SK-N-SH treated with all-trans-retinoic acid at 6 μM for 48 hours (cell line): Measurements from ENCODE around the gene MYB.

Source experiments
- ATAC-seq: fragments of 200-7000 bp; cut with Tn5 transposase; 3 replicates; pipeline ENCODE4 v1.9.1; 2020; ENCODE audit warnings: mild to moderate bottlenecking, moderate library complexity
- ARNTL ChIP-seq: fragments of 450-650 bp; formaldehyde crosslinking; IDR thresholded peaks from 2 replicates; pipeline ENCODE4 v1.5.0; 2020; ENCODE audit warnings: low read depth, mild to moderate bottlenecking, moderate library complexity, borderline replicate concordance
- BACH2 ChIP-seq: fragments of 250-450 bp; sonication (Bioruptor Pico); IDR thresholded peaks from 2 replicates; pipeline ENCODE4 v1.9.0; 2021; ENCODE audit warnings: mild to moderate bottlenecking, borderline replicate concordance
- CREB5 ChIP-seq: fragments of 250-450 bp; sonication (Bioruptor Pico); IDR thresholded peaks from 2 replicates; pipeline ENCODE4 v1.5.1; 2020; ENCODE audit warnings: low read depth, mild to moderate bottlenecking, moderate library complexity
- CSDC2 ChIP-seq: fragments of 250-450 bp; sonication (Bioruptor Pico); IDR thresholded peaks from 2 replicates; pipeline ENCODE4 v1.5.0; 2020; ENCODE audit warnings: mild to moderate bottlenecking, moderate library complexity
- CSRNP3 ChIP-seq: fragments of 250-450 bp; sonication (Bioruptor Pico); IDR thresholded peaks from 2 replicates; pipeline ENCODE4 v1.5.1; 2021; ENCODE audit warnings: mild to moderate bottlenecking, moderate library complexity
- ESRRG ChIP-seq: fragments of 250-450 bp; sonication (Bioruptor Pico); IDR thresholded peaks from 2 replicates; pipeline ENCODE4 v1.6.1; 2021; ENCODE audit warnings: mild to moderate bottlenecking
- GLIS3 ChIP-seq: fragments of 250-450 bp; sonication (Bioruptor Pico); IDR thresholded peaks from 2 replicates; pipeline ENCODE4 v1.5.0; 2020; ENCODE audit warnings: mild to moderate bottlenecking, moderate library complexity
- ISL1 ChIP-seq: fragments of 250-450 bp; sonication (Bioruptor Pico); IDR thresholded peaks from 2 replicates; pipeline ENCODE4 v2.1.2; 2022; ENCODE audit warnings: mild to moderate bottlenecking, moderate library complexity
- OSR1 ChIP-seq: fragments of 250-450 bp; sonication (Bioruptor Pico); IDR thresholded peaks from 2 replicates; pipeline ENCODE4 v1.8.0; 2022; ENCODE audit warnings: moderate library complexity, mild to moderate bottlenecking, inconsistent platforms
- PATZ1 ChIP-seq: fragments of 250-450 bp; sonication (Bioruptor Pico); IDR thresholded peaks from 2 replicates; pipeline ENCODE4 v1.8.0; 2020; ENCODE audit warnings: mild to moderate bottlenecking, moderate library complexity, borderline replicate concordance
- POU6F1 ChIP-seq: fragments of 250-450 bp; sonication (Bioruptor Pico); IDR thresholded peaks from 2 replicates; pipeline ENCODE4 v1.8.0; 2021; ENCODE audit warnings: low read depth, mild to moderate bottlenecking, moderate library complexity, borderline replicate concordance
- PPARA ChIP-seq: fragments of 250-450 bp; sonication (Bioruptor Pico); IDR thresholded peaks from 2 replicates; pipeline ENCODE4 v1.5.0; 2020; ENCODE audit warnings: mild to moderate bottlenecking, borderline replicate concordance
- RARB ChIP-seq: fragments of 250-450 bp; sonication (Bioruptor Pico); IDR thresholded peaks from 2 replicates; pipeline ENCODE4 v1.8.0; 2021; ENCODE audit warnings: mild to moderate bottlenecking, moderate library complexity
- SNAI2 ChIP-seq: fragments of 250-450 bp; sonication (Bioruptor Pico); IDR thresholded peaks from 2 replicates; pipeline ENCODE4 v1.5.0; 2020; ENCODE audit warnings: mild to moderate bottlenecking, moderate library complexity
- TCF4 ChIP-seq: fragments of 250-450 bp; sonication (Bioruptor Pico); IDR thresholded peaks from 2 replicates; pipeline ENCODE4 v1.8.0; 2021; ENCODE audit warnings: mild to moderate bottlenecking, moderate library complexity, borderline replicate concordance
- TOX ChIP-seq: fragments of 250-450 bp; sonication (Bioruptor Pico); IDR thresholded peaks from 2 replicates; pipeline ENCODE4 v1.8.0; 2021; ENCODE audit warnings: mild to moderate bottlenecking, moderate library complexity, borderline replicate concordance
- TSHZ2 ChIP-seq: fragments of 250-450 bp; sonication (Bioruptor Pico); IDR thresholded peaks from 2 replicates; pipeline ENCODE4 v1.5.0; 2020; ENCODE audit warnings: mild to moderate bottlenecking, moderate library complexity
- ZC3H10 ChIP-seq: fragments of 250-450 bp; sonication (Bioruptor Pico); IDR thresholded peaks from 2 replicates; pipeline ENCODE4 v1.5.1; 2021; ENCODE audit warnings: mild to moderate bottlenecking, moderate library complexity
- ZFP3 ChIP-seq: fragments of 250-450 bp; sonication (Bioruptor Pico); IDR thresholded peaks from 2 replicates; pipeline ENCODE4 v1.5.0; 2020; ENCODE audit warnings: mild to moderate bottlenecking, moderate library complexity
- ZFP30 ChIP-seq: fragments of 450-650 bp; formaldehyde crosslinking; IDR thresholded peaks from 2 replicates; pipeline ENCODE4 v1.5.0; 2022; ENCODE audit warnings: mild to moderate bottlenecking, moderate library complexity
- ZNF565 ChIP-seq: fragments of 450-650 bp; formaldehyde crosslinking; conservative IDR thresholded peaks from 2 replicates; pipeline ENCODE4 v1.5.0; 2020; ENCODE audit warnings: low read depth, mild to moderate bottlenecking, moderate library complexity
- ZNF70 ChIP-seq: fragments of 450-650 bp; formaldehyde crosslinking; IDR thresholded peaks from 2 replicates; pipeline ENCODE4 v1.5.0; 2020; ENCODE audit warnings: mild to moderate bottlenecking, moderate library complexity
- ZNF8 ChIP-seq: fragments of 450-650 bp; formaldehyde crosslinking; IDR thresholded peaks from 2 replicates; pipeline ENCODE4 v1.5.0; 2020; ENCODE audit warnings: mild to moderate bottlenecking, moderate library complexity

MYB gene

GRCh38 chr6:135176058-135176457 is 5.0 kb upstream of the MYB start:
- no peak for TF ChIP-seq PATZ1
- TF ChIP-seq CREB5 (CRISPR knock-in tag), result no peak
- no peak for TF ChIP-seq ZNF565
- no peak for TF ChIP-seq ZFP30 (CRISPR knock-in tag)
- TF ChIP-seq ZC3H10 (CRISPR knock-in tag), result no peak
- TF ChIP-seq CSDC2 (CRISPR knock-in tag), result no peak
- TF ChIP-seq TCF4 (CRISPR knock-in tag), result no peak
- no peak for TF ChIP-seq ZNF70 (CRISPR knock-in tag)
- TF ChIP-seq TOX (CRISPR knock-in tag), result no peak
- TF ChIP-seq GLIS3 (CRISPR knock-in tag), result no peak
- TF ChIP-seq CSRNP3 (CRISPR knock-in tag), result no peak
- TF ChIP-seq POU6F1 (CRISPR knock-in tag), result no peak
- ATAC-seq, result no peak

- no peak for ATAC-seq
- no peak for TF ChIP-seq RARB (CRISPR knock-in tag)
- TF ChIP-seq ZFP3, result no peak
- TF ChIP-seq ARNTL, result no peak
- TF ChIP-seq TCF4 (CRISPR knock-in tag), result no peak
- no peak for TF ChIP-seq ZFP30 (CRISPR knock-in tag)
- TF ChIP-seq BACH2 (CRISPR knock-in tag), result no peak
- TF ChIP-seq ESRRG (CRISPR knock-in tag), result no peak
- TF ChIP-seq ZNF8 (CRISPR knock-in tag), result no peak
- TF ChIP-seq CSDC2 (CRISPR knock-in tag), result no peak
- TF ChIP-seq TOX (CRISPR knock-in tag), result no peak
- TF ChIP-seq OSR1 (CRISPR knock-in tag), result no peak
- no peak for TF ChIP-seq ZC3H10 (CRISPR knock-in tag)
- no peak for TF ChIP-seq ISL1
- no peak for TF ChIP-seq ZNF70 (CRISPR knock-in tag)
- no peak for TF ChIP-seq SNAI2 (CRISPR knock-in tag)
These were observed 4.6 kb upstream of the MYB start for GRCh38 chr6:135176464-135176863.

- ATAC-seq, result no peak
- TF ChIP-seq ZFP30 (CRISPR knock-in tag) (no peak), RARB (CRISPR knock-in tag) (no peak), TSHZ2 (CRISPR knock-in tag) (no peak), CREB5 (CRISPR knock-in tag) (no peak), ARNTL (no peak), PATZ1 (no peak), OSR1 (CRISPR knock-in tag) (no peak), PPARA (CRISPR knock-in tag) (no peak), CSDC2 (CRISPR knock-in tag) (no peak), SNAI2 (CRISPR knock-in tag) (no peak), ZNF565 (no peak), ISL1 (no peak), ESRRG (CRISPR knock-in tag) (no peak)
These were observed 1.7 kb upstream of the MYB start for GRCh38 chr6:135179372-135179771.
